H1 (cell line): Measurements from ENCODE around the gene MLH3.

ENCODE experiments used
- ASH2L ChIP-seq: fragments of 200-600, 300-600 bp; sonication (generic); IDR thresholded peaks from one replicate; pipeline ENCODE4 v1.7.1; 2017; ENCODE audit warnings: low read length
- EZH2 ChIP-seq: fragments of 200-600 bp; sonication (generic); IDR thresholded peaks from 2 replicates; pipeline ENCODE4 v1.7.1; 2012; ENCODE audit warnings: low read depth, mild to moderate bottlenecking, moderate library complexity, low read length, inconsistent platforms; ENCODE audit not compliant: severe bottlenecking
- MAFK ChIP-seq: IDR thresholded peaks from 2 replicates; pipeline ENCODE4 v1.6.1; 2012; ENCODE audit warnings: low read depth, mild to moderate bottlenecking, improper control_type of control experiment, low read length
- POLR2A ChIP-seq, 2 experiments: IDR thresholded peaks; 1 replicate in 1 of 2; 2 replicates in 1 of 2; pipeline ENCODE4 v1.6.1; 2011; ENCODE audit warnings: low read depth in 2 of 2, low read length in 2 of 2, mild to moderate bottlenecking in 2 of 2; ENCODE audit errors: control extremely low read depth in 1 of 2
- SP1 ChIP-seq: IDR thresholded peaks from 2 replicates; pipeline ENCODE4 v1.6.1; 2011; ENCODE audit warnings: low read depth, low read length
- TF ChIP-seq, protein P1 (sequence below), 3 experiments: IDR thresholded peaks; 1 replicate in 2 of 3; 2 replicates in 1 of 3; pipeline versions ENCODE4 v1.5.1 to v1.6.1; 2011; ENCODE audit warnings: low read length in 3 of 3, mild to moderate bottlenecking in 3 of 3, inconsistent platforms in 2 of 3, low read depth in 1 of 3, moderate library complexity in 1 of 3; ENCODE audit not compliant: insufficient read depth in 1 of 3; ENCODE audit errors: control extremely low read depth in 1 of 3

DNA sequence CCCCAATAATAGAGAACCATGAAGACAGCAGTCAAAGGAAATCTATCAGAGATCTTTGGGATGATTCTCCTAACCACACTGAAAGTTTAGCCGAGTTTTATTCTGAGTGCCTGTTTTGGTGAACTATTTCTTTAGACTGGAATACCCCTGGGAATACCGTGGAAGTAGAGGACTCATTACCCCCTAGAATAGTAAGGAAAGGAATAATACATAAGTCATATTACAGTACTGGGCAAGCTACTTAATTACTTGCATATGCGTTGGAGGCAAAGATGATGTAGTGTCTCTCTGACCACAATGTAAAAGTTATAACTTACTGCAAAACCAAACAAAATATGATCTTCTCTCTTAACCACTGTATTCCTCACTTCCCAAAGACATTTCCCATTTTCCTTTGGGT lies 43.6 kb upstream of the MLH3 start:
- TF ChIP-seq ASH2L (no peak), POLR2A (IDR thresholded peaks at IDR 0.05; ENCODE audit: control extremely low read depth in 1 of 2, low read depth in 2 of 2, low read length in 2 of 2) (no peak), SP1 (no peak), MAFK (no peak), EZH2 (no peak)
- TF ChIP-seq, protein P1, sequence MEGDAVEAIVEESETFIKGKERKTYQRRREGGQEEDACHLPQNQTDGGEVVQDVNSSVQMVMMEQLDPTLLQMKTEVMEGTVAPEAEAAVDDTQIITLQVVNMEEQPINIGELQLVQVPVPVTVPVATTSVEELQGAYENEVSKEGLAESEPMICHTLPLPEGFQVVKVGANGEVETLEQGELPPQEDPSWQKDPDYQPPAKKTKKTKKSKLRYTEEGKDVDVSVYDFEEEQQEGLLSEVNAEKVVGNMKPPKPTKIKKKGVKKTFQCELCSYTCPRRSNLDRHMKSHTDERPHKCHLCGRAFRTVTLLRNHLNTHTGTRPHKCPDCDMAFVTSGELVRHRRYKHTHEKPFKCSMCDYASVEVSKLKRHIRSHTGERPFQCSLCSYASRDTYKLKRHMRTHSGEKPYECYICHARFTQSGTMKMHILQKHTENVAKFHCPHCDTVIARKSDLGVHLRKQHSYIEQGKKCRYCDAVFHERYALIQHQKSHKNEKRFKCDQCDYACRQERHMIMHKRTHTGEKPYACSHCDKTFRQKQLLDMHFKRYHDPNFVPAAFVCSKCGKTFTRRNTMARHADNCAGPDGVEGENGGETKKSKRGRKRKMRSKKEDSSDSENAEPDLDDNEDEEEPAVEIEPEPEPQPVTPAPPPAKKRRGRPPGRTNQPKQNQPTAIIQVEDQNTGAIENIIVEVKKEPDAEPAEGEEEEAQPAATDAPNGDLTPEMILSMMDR (IDR thresholded peaks at IDR 0.05; ENCODE audit: control extremely low read depth in 1 of 3, insufficient read depth in 1 of 3, low read depth in 1 of 3, low read length in 3 of 3) = no peak
